DMS153 (cell line): ENCODE results near the gene ABCC3.

ENCODE experiments used
- DNase-seq: peaks from one replicate; lab custom pipeline; 2025; lab: John Stamatoyannopoulos, UW

The ABCC3 gene

GRCh38 chr17:50684612-50685333 is 50.1 kb downstream of the ABCC3 start:
- peak; percentile 73 for DNase-seq

GRCh38 chr17:50685334-50685665 is 50.6 kb downstream of the ABCC3 start:
- DNase-seq, result no peak

DNA sequence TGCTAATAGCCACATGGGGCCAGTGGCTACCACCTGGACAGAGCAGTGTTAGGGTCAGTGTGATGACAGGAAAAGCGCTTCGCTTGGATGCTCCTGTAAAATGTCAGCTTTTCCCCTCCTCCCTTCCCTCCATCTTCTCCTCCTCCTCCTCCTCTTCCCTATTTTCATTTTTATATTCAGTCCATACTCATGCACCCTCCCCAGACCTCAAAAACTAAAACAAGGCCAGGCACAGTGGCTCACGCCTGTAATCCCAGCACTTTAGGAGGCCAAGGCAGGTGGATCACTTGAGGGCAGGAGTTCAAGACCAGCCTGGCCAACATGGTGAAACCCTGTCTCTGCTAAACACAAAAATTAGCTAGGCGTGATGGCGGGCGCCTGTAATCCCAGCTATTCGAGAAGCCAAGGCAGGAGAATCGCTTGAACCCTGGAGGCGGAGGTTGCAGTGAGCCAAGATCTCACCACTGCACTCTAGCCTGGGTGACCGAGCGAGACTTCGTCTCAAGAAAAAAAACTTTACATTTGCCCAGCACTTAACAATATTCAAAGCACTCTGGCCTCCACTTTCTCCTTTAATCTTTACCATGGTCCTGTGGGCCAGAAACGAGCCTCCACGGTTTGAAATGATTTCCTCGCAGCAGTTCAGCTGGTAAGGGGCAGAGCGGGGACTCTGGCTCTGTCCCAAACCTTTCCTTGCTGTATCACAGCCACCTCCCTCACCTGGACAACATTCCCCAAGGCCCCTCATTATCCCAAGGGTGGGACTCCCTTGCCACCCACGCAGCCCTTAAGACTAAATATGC is 51.2 kb downstream of the ABCC3 start:
- DNase-seq, result no peak

- no peak for DNase-seq
Measured at GRCh38 chr17:50686494-50687199, 52.0 kb downstream of the ABCC3 start.

DNA sequence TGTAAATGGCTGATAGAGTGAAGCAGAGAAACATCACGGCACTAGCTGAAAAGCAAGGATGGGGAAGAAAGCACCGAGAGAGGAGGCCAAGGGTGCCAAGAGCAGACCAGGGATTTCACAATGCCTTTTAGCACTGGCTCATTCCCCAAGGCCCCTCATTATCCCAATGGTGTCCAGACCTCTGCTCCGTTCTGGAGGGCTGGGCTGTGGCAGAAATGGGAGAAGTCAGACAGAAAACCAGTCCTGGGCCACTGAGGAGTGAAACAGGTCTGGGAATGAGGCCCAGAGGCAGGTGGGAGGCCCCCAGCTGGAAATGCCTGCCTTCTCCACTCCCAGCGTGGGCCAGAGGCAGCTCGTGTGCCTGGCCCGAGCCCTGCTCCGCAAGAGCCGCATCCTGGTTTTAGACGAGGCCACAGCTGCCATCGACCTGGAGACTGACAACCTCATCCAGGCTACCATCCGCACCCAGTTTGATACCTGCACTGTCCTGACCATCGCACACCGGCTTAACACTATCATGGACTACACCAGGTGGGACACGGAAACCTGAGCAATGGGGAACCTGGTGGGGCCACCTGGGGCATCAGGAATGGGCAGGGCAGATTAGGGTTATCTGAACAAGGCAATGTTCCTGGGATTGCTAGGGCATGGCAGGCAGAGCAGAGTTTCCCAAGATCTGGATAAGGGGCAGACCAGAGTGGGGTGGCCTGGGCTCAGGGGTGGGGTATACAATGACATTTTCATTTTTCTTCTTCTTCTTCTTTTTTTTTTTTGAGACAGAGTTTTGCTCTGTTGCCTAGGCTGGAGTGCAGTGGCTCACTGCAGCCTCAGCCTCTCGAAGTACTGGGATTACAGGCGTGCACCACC is 52.8 kb downstream of the ABCC3 start:
- no peak for DNase-seq

- DNase-seq, result no peak
Measured at GRCh38 chr17:50688245-50688644, 53.6 kb downstream of the ABCC3 start.

- no peak for DNase-seq
Measured at GRCh38 chr17:50689251-50689650, 54.6 kb downstream of the ABCC3 start.

GRCh38 chr17:50689956-50690886 is 55.5 kb downstream of the ABCC3 start:
- DNase-seq, result no peak

DNA sequence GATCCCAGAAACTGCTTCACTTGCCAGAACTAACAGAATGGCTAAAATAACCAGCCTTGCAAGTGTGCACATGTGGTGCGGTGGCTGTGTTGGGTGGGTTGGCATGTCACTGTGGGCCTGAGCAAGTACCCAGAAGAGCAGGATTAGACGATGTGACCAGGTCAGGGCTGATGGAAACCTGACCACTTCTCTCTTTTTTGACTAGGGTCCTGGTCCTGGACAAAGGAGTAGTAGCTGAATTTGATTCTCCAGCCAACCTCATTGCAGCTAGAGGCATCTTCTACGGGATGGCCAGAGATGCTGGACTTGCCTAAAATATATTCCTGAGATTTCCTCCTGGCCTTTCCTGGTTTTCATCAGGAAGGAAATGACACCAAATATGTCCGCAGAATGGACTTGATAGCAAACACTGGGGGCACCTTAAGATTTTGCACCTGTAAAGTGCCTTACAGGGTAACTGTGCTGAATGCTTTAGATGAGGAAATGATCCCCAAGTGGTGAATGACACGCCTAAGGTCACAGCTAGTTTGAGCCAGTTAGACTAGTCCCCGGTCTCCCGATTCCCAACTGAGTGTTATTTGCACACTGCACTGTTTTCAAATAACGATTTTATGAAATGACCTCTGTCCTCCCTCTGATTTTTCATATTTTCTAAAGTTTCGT is 56.3 kb downstream of the ABCC3 start:
- no peak for DNase-seq

DNA sequence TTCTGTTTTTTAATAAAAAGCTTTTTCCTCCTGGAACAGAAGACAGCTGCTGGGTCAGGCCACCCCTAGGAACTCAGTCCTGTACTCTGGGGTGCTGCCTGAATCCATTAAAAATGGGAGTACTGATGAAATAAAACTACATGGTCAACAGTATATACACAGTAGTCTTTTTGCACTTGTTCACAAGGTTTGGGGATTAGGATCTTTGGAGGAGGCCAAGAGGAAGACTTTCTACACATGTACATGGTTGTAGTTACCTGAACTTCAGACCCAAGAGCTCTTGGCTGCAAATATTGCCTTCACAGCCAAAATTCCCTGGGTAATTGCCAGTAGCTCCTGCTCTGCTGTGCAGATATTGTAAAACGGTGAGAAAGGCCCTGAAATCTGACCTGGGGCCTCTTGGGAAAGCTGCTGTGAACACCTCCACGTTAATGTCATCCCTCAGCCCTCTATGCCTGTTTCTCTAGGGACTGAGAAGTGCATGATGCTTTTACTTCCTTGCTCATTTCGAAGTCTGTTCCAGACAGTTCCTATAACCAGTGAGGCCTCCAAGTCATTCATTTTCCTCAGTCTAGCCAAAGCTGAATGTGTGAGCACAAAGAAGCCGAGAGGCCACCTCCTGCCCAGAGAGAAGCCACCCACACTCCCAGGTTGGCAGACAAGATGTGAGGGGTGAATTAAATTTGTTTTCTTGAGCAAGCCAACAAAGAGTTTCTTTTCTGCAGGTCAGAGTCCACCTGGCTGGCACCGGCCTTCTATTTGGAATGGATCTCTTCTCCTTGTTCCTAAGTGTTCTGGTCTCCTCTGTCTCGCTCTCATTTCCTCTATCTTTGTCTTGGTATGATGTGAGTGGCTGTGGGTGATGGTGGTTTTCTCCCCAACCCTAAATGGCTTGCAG is 57.1 kb downstream of the ABCC3 start:
- DNase-seq, result no peak

- no peak for DNase-seq
Measured at GRCh38 chr17:50692448-50693035, 57.9 kb downstream of the ABCC3 start.

DNA sequence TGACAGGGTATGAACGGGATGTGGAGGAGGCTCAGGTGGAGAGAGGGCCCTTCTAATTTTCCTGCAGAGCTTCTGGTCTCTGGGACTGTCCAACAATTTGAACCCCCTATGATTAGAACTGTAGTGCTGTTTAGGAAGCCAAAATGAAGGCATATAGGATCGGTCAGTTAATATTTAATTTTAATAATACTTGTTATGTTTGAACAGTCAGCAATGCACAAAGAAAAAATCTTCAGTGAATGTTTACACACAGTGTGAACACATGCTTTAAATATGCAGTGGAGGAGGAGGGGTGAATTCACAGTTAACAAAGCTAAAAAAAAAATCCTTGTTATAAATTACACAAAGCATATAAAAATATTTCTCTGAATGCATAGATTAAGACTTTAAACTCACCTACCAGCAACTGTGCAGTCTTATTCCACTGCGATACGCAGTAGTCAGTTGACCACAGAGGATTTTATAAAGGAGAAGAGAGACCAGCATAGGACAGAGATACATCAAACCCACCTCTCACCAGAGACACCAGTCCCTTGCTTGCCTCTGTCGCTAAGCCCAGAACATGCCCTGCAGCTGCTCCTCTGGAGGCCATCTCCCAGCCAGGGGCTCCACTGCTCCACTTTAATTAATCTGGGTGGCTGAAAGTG is 58.5 kb downstream of the ABCC3 start:
- DNase-seq, result no peak

DNA sequence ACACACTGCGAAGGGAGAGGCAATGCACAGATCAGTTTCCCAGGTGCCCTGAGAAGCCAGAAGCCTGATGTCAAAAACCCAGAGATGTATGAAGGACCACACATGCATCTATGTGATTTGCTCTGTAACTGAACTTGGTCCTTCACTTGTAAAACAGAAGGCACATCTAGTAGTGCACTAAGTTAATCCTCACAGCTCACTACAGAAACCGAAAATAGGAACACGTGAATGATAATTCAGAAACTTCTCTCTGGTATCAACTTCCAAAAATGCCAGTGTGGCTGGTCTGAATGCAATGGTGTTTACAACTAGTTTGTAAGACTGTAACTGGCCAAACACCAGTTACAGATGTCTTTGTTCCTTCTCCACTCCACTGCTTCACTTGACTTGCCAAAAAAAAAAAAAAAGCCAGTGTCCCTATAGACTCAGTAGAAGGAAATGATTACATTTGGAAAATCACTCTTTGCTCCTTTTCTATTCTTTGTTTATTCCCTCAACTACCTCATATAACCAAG is 61.7 kb downstream of the ABCC3 start:
- no peak for DNase-seq

DNA sequence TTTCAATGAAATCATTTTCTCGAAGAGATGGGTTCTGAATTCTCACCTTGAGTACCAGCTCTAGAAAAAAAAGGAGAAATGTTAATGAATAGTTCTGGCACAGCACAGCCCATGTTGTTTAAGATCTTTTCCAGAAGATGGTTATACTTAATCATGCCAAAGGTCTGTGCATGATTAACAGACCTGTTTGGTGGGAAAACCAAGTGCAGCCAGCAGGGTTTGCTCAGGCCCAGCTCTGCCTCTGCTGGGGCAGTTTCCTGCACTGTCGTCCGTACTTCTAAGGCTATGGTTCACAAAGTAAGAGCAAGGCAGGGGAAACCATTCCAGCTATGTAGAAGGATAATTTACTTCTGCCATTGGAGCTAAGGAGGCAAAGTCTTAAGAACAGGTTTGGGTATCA is 62.4 kb downstream of the ABCC3 start:
- no peak for DNase-seq

GRCh38 chr17:50697663-50698272 is 63.1 kb downstream of the ABCC3 start:
- no peak for DNase-seq

DNA sequence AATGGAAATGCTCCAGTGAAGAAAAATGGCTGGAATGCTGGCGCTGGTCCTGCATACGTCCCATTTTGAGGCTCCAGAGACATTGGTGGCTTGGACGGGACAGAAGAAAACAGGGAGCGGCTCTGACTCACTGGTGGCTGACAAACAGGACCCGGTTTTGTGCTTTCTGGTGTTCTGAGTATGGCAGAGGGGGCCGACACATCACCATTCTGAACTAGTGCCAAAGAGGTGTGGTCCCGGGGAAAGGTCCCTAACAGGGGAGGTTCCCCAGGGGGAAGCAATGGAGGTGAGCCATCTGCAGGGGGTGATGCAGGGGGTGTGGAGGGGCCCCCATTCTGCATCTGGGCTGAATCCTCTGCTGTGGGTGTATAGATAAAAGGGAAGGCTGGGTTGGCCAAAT is 64.7 kb downstream of the ABCC3 start:
- no peak for DNase-seq

GRCh38 chr17:50703162-50703561 is 68.5 kb downstream of the ABCC3 start:
- no peak for DNase-seq
